GM10266 (cell line): Measurements from ENCODE around the gene ZIC1.

Source experiments
- DNase-seq: peaks from one replicate; pipeline ENCODE4 v3.0.0; 2012; ENCODE audit errors: extremely low spot score
- TF ChIP-seq, protein P1 (sequence below): IDR thresholded peaks from 2 replicates; pipeline ENCODE4 v1.5.1; 2012; ENCODE audit warnings: mild to moderate bottlenecking, low read depth; ENCODE audit not compliant: control insufficient read depth, insufficient read depth; ENCODE audit errors: missing control alignments

ZIC1 gene

GRCh38 chr3:147367676-147368075 is 41.5 kb upstream of the ZIC1 start:
- no peak for DNase-seq
- TF ChIP-seq, protein P1, sequence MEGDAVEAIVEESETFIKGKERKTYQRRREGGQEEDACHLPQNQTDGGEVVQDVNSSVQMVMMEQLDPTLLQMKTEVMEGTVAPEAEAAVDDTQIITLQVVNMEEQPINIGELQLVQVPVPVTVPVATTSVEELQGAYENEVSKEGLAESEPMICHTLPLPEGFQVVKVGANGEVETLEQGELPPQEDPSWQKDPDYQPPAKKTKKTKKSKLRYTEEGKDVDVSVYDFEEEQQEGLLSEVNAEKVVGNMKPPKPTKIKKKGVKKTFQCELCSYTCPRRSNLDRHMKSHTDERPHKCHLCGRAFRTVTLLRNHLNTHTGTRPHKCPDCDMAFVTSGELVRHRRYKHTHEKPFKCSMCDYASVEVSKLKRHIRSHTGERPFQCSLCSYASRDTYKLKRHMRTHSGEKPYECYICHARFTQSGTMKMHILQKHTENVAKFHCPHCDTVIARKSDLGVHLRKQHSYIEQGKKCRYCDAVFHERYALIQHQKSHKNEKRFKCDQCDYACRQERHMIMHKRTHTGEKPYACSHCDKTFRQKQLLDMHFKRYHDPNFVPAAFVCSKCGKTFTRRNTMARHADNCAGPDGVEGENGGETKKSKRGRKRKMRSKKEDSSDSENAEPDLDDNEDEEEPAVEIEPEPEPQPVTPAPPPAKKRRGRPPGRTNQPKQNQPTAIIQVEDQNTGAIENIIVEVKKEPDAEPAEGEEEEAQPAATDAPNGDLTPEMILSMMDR: no peak

DNA sequence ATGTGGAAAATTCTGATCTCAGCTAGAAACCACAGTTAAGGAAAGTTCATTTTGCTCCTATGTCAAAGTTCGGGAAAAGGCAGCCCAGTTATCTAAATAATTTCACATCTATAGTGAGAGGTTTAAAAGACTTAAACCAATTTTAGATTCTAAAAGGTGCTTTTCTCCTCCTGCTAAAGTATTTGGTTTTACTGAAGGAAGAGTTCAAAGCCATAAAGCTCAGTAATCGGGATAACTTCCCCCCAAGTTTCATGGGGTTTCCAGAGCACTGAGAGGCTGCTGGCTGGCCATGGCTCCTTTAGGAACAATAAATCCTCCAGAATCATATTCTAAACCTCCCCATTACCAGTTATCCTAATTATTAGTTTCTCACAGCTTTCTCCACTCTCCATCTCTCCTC is 41.0 kb upstream of the ZIC1 start:
- TF ChIP-seq, protein P1: no peak
- no peak for DNase-seq

GRCh38 chr3:147368561-147369221 is 40.5 kb upstream of the ZIC1 start:
- no peak for DNase-seq
- TF ChIP-seq, protein P1: no peak

GRCh38 chr3:147369231-147369630 is 39.9 kb upstream of the ZIC1 start:
- TF ChIP-seq, protein P1: no peak
- no peak for DNase-seq

DNA sequence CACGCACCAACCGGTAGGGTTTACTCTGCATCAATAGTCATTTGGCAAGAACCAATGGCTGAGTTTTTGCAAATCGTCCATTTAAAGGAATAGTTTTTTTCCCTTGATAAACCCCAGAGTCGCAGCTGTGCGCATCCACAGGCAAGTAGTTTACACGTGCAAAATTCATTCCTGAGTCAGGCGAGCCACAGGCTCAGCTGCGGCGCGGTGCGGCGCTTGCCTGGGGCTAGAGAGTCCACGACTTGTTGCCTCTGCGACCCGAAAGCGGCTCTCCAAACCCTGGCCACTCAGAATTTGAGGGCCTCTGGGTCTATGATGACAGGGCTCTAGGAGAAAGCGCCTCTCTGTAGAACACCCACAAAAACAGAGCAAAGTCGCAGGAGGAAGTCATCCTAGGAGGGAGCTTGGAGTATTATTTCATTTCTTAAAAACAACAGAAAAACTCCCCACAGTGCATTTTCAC is 39.5 kb upstream of the ZIC1 start:
- no peak for DNase-seq
- TF ChIP-seq, protein P1: no peak

DNA sequence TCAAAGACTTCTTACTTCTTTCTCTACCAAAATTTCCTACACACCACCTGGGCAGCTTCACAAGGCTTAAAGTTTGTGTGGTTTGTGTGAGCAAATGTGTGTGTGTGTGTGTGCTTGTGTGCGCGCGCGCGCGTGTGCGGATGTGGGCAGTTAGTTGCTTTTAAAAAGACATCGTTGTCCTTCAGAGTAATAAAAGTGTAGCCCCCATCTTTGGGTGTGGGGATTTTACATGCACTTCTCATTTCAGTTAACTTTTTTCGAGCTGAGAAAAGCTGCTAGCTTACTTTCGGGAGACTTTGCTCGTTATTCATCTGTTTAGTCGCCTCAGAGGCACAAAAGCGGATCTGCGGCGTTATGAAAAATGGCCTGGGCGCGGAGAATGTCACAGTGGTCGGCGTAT is 38.8 kb upstream of the ZIC1 start:
- TF ChIP-seq, protein P1: no peak
- DNase-seq: no peak

DNA sequence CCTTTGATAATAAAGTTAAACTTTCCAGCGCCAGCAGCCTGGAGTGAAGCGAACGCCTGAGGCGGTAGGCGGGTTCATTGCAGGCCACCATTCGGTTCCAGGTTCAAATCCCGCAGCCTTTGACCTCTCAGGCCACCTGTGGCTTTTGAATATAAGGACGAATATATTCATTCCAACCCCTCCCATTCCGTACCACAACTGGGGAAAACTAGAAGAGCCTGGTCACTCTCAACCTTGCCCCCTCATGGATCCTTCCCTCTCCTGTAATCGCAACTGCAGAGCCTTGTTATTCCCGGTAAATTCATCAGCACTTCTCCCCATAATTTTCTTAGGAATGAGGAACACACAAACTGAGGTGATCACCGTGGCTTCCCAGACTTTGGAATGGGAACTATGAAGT is 38.0 kb upstream of the ZIC1 start:
- DNase-seq: no peak
- TF ChIP-seq, protein P1: no peak
